ENCODE measurements around the gene VCX3B. TPM values are rescaled to one million over a fixed set of nuclear protein-coding genes. Genes with fewer than 3 reads are reported as not detected.

Gene VCX3B
- total and polyA plus RNA-seq, 4 donors = 0.08 TPM; not detected in 3

DNA sequence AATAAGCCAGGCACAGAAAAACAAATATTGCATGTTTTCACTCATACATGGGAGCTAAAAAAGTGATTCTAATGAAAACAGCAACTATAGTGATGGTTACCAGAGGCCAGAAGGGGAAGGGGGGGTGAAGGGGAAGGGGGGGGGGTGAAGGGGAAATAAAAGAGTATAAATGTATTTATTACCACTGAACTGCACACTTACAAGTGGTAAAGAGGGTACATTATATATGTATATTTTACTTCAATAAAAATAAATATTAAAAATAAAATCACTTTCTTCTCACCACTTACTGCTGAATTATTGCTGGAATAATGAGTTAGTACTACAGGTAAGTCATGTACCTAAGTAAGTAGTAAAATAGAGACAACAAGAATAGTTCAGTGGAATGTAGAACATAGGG, 2.1 kb upstream of the VCX3B start:
- Histone ChIP-seq H3K4me1 (ENCODE audit: control insufficient read depth in 4 of 4, insufficient read depth in 4 of 4, low read length in 3 of 4) (no peaks in the 10 kb centered on the region), H3K36me3 (ENCODE audit: control insufficient read depth in 4 of 4, insufficient read depth in 3 of 4, low read depth in 1 of 4, low read length in 3 of 4) (no peaks in the 10 kb centered on the region), H3K27ac (ENCODE audit: low read depth in 1 of 2, low read length in 2 of 2) (no peak overlapping the region), H3K9me3 (ENCODE audit: control insufficient read depth in 4 of 4, low read length in 3 of 4) (no peaks in the 10 kb centered on the region), H3K27me3 (ENCODE audit: control insufficient read depth in 4 of 4, insufficient read depth in 4 of 4, low read length in 3 of 4) (no peaks in the 10 kb centered on the region), H3K4me3 (ENCODE audit: low read depth in 1 of 3, low read length in 3 of 3) (no peak overlapping the region), H3K9ac (ENCODE audit: low read depth in 1 of 2, low read length in 2 of 2) (no peak overlapping the region)
- no peak for DNase-seq (ENCODE audit: low spot score)
- TF ChIP-seq, protein P1, sequence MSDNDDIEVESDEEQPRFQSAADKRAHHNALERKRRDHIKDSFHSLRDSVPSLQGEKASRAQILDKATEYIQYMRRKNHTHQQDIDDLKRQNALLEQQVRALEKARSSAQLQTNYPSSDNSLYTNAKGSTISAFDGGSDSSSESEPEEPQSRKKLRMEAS (IDR thresholded peaks at IDR 0.05) = no peak
- TF ChIP-seq, protein P2, sequence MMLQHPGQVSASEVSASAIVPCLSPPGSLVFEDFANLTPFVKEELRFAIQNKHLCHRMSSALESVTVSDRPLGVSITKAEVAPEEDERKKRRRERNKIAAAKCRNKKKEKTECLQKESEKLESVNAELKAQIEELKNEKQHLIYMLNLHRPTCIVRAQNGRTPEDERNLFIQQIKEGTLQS (IDR thresholded peaks at IDR 0.05) = no peak
- TF ChIP-seq TAF1 (conservative IDR thresholded peaks at IDR 0.05) (no peak), FOXA2 (IDR thresholded peaks at IDR 0.05) (no peak), SP1 (IDR thresholded peaks at IDR 0.05) (no peak), HNF4G (IDR thresholded peaks at IDR 0.05) (no peak), FOXA1 (IDR thresholded peaks at IDR 0.05) (no peak)
- TF ChIP-seq, protein P3, sequence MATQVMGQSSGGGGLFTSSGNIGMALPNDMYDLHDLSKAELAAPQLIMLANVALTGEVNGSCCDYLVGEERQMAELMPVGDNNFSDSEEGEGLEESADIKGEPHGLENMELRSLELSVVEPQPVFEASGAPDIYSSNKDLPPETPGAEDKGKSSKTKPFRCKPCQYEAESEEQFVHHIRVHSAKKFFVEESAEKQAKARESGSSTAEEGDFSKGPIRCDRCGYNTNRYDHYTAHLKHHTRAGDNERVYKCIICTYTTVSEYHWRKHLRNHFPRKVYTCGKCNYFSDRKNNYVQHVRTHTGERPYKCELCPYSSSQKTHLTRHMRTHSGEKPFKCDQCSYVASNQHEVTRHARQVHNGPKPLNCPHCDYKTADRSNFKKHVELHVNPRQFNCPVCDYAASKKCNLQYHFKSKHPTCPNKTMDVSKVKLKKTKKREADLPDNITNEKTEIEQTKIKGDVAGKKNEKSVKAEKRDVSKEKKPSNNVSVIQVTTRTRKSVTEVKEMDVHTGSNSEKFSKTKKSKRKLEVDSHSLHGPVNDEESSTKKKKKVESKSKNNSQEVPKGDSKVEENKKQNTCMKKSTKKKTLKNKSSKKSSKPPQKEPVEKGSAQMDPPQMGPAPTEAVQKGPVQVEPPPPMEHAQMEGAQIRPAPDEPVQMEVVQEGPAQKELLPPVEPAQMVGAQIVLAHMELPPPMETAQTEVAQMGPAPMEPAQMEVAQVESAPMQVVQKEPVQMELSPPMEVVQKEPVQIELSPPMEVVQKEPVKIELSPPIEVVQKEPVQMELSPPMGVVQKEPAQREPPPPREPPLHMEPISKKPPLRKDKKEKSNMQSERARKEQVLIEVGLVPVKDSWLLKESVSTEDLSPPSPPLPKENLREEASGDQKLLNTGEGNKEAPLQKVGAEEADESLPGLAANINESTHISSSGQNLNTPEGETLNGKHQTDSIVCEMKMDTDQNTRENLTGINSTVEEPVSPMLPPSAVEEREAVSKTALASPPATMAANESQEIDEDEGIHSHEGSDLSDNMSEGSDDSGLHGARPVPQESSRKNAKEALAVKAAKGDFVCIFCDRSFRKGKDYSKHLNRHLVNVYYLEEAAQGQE (IDR thresholded peaks at IDR 0.05) = no peak
- TF ChIP-seq, protein P4, sequence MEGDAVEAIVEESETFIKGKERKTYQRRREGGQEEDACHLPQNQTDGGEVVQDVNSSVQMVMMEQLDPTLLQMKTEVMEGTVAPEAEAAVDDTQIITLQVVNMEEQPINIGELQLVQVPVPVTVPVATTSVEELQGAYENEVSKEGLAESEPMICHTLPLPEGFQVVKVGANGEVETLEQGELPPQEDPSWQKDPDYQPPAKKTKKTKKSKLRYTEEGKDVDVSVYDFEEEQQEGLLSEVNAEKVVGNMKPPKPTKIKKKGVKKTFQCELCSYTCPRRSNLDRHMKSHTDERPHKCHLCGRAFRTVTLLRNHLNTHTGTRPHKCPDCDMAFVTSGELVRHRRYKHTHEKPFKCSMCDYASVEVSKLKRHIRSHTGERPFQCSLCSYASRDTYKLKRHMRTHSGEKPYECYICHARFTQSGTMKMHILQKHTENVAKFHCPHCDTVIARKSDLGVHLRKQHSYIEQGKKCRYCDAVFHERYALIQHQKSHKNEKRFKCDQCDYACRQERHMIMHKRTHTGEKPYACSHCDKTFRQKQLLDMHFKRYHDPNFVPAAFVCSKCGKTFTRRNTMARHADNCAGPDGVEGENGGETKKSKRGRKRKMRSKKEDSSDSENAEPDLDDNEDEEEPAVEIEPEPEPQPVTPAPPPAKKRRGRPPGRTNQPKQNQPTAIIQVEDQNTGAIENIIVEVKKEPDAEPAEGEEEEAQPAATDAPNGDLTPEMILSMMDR (IDR thresholded peaks at IDR 0.05; ENCODE audit: low read depth, low read length, missing input control) = no peak

DNA sequence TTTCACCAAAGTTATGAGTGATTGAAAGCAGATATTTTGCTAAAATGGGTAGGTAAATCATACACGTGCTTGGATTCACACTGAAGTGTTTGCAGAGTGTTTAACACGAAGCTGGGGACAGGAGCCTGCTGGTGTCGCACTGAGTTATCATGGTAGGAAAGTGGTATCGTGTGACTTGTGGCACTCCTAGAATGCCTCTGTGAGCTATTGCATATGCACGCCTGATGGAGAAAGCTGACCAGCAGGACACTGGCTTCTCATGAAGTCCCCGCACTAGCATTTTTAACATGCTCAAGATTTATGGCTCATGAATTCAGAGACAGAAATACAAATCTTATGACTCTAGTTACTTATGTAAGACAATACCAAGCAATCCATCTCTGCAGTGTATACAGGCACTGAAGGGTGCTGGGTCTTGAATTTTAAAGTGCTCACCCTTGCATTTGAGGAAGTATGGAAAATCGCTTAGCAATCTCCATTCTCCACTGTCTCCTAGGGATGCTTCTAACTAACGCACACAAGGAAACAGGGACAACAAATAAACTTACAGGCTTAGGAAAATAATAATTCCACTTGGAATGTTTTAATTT, 19.8 kb downstream of the VCX3B start:
- Histone ChIP-seq H3K9ac (ENCODE audit: low read depth in 1 of 2, low read length in 2 of 2) (no peak overlapping the region), H3K27ac (ENCODE audit: low read depth in 1 of 2, low read length in 2 of 2) (no peak overlapping the region), H3K9me3 (ENCODE audit: control insufficient read depth in 4 of 4, low read length in 3 of 4) (no peaks in the 10 kb centered on the region), H3K4me3 (ENCODE audit: low read depth in 1 of 3, low read length in 3 of 3) (no peak overlapping the region), H3K36me3 (ENCODE audit: control insufficient read depth in 4 of 4, insufficient read depth in 3 of 4, low read depth in 1 of 4, low read length in 3 of 4) (no peaks in the 10 kb centered on the region), H3K4me1 (ENCODE audit: control insufficient read depth in 4 of 4, insufficient read depth in 4 of 4, low read length in 3 of 4) (no peaks in the 10 kb centered on the region), H3K27me3 (ENCODE audit: control insufficient read depth in 4 of 4, insufficient read depth in 4 of 4, low read length in 3 of 4) (peaks cover 0 to 4% (median 0%) of the 10 kb centered on the region in 4 donors)
- TF ChIP-seq SP1 (IDR thresholded peaks at IDR 0.05) = no peak
- no peak for TF ChIP-seq EGR1 (IDR thresholded peaks at IDR 0.05; ENCODE audit: low read depth in 2 of 2)
- TF ChIP-seq FOXA2 (IDR thresholded peaks at IDR 0.05) = no peak
- TF ChIP-seq HNF4A (conservative IDR thresholded peaks at IDR 0.05) = no peak
- TF ChIP-seq JUND (IDR thresholded peaks at IDR 0.05) = no peak
- TF ChIP-seq, protein P3 (IDR thresholded peaks at IDR 0.05) = no peak
- TF ChIP-seq NR2F2 (IDR thresholded peaks at IDR 0.05) = no peak
- TF ChIP-seq, protein P2 (IDR thresholded peaks at IDR 0.05) = no peak
- TF ChIP-seq, protein P1 (IDR thresholded peaks at IDR 0.05) = no peak
- no peak for TF ChIP-seq TAF1 (conservative IDR thresholded peaks at IDR 0.05)
- TF ChIP-seq HNF4G (IDR thresholded peaks at IDR 0.05) = no peak
- TF ChIP-seq, protein P4 (IDR thresholded peaks at IDR 0.05; ENCODE audit: low read depth, low read length, missing input control) = no peak
- no peak for TF ChIP-seq FOXA1 (IDR thresholded peaks at IDR 0.05)
- TF ChIP-seq, protein P5, sequence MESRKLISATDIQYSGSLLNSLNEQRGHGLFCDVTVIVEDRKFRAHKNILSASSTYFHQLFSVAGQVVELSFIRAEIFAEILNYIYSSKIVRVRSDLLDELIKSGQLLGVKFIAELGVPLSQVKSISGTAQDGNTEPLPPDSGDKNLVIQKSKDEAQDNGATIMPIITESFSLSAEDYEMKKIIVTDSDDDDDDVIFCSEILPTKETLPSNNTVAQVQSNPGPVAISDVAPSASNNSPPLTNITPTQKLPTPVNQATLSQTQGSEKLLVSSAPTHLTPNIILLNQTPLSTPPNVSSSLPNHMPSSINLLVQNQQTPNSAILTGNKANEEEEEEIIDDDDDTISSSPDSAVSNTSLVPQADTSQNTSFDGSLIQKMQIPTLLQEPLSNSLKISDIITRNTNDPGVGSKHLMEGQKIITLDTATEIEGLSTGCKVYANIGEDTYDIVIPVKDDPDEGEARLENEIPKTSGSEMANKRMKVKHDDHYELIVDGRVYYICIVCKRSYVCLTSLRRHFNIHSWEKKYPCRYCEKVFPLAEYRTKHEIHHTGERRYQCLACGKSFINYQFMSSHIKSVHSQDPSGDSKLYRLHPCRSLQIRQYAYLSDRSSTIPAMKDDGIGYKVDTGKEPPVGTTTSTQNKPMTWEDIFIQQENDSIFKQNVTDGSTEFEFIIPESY (IDR thresholded peaks at IDR 0.05) = no peak
- no peak for DNase-seq (ENCODE audit: low spot score)
- WGBS = 69% methylated on average over 8 of the region's 8 CpGs
